HS-5 (cell line): ENCODE results near the gene LYPD3.
A peak's percentile ranks its signal among the peaks of the same experiment; 100 is the strongest.
"Not testable (repeated sequence)": the region's sequence is repeated elsewhere in the genome, so short reads cannot be mapped to it uniquely, and the experiment has no call there.

ENCODE experiments used
- DNase-seq: peaks from one replicate; pipeline ENCODE4 v3.0.0-alpha.2; 2012; ENCODE audit warnings: low read depth

The LYPD3 gene

GRCh38 chr19:43465468-43466120 is at the start of gene LYPD3:
LYPD3 (minus strand) TSS chr19:43465608; CDS start chr19:43465571, 37 bp downstream.
- no peak for DNase-seq

- not testable (repeated sequence) for DNase-seq
Observed at GRCh38 chr19:43512399-43512798, 47.0 kb upstream of the LYPD3 start.

- DNase-seq, result no peak
Observed at GRCh38 chr19:43511324-43511723, 45.9 kb upstream of the LYPD3 start.

GRCh38 chr19:43510713-43511112 is 45.3 kb upstream of the LYPD3 start:
- DNase-seq, result no peak

- no peak for DNase-seq
Observed at GRCh38 chr19:43507880-43508279, 42.5 kb upstream of the LYPD3 start.

- no peak for DNase-seq
Observed at GRCh38 chr19:43506629-43507028, 41.2 kb upstream of the LYPD3 start.

- no peak for DNase-seq
Observed at GRCh38 chr19:43505941-43506340, 40.5 kb upstream of the LYPD3 start.

GRCh38 chr19:43505186-43505456 is 39.7 kb upstream of the LYPD3 start:
- no peak for DNase-seq

- no peak for DNase-seq
Observed at GRCh38 chr19:43504426-43505185, 39.2 kb upstream of the LYPD3 start, which contains the start of gene PHLDB3. PHLDB3 (minus strand) TSS chr19:43504746; CDS start chr19:43504118, 628 bp downstream.

- DNase-seq, result peak; percentile 54
Observed at GRCh38 chr19:43503501-43504425, 38.4 kb upstream of the LYPD3 start.

- no peak for DNase-seq
Observed at GRCh38 chr19:43502419-43502976, 37.1 kb upstream of the LYPD3 start.

- no peak for DNase-seq
Observed at GRCh38 chr19:43501661-43502418, 36.4 kb upstream of the LYPD3 start.

GRCh38 chr19:43499042-43499441 is 33.6 kb upstream of the LYPD3 start:
- DNase-seq, result no peak

- DNase-seq, result no peak
Observed at GRCh38 chr19:43498233-43498842, 32.9 kb upstream of the LYPD3 start.

- DNase-seq, result no peak
Observed at GRCh38 chr19:43496960-43497359, 31.6 kb upstream of the LYPD3 start.

- DNase-seq, result no peak
Observed at GRCh38 chr19:43495082-43495481, 29.7 kb upstream of the LYPD3 start.

GRCh38 chr19:43490759-43491158 is 25.4 kb upstream of the LYPD3 start:
- DNase-seq, result no peak

GRCh38 chr19:43489979-43490599 is 24.7 kb upstream of the LYPD3 start:
- no peak for DNase-seq

GRCh38 chr19:43489310-43489709 is 23.9 kb upstream of the LYPD3 start:
- DNase-seq, result no peak

- DNase-seq, result no peak
Observed at GRCh38 chr19:43488179-43488578, 22.8 kb upstream of the LYPD3 start.

- DNase-seq, result no peak
Observed at GRCh38 chr19:43486412-43486811, 21.0 kb upstream of the LYPD3 start.
